Bronchial epithelial cell (primary cell): Measurements from ENCODE around the gene ABCA3. TPM values are rescaled to one million over a fixed set of nuclear protein-coding genes. Genes with fewer than 3 reads are reported as not detected.

ENCODE experiments used
- DNase-seq: peaks from one replicate; pipeline ENCODE4 v3.0.0-alpha.2; 2010; ENCODE audit warnings: low read depth
- FAIRE-seq: peaks from 2 replicates; lab custom pipeline; 2011; peaks lifted over from hg19 to GRCh38; lab: Jason Lieb, UNC
- H3K27me3 ChIP-seq: 2 replicates; pipeline ENCODE4 v1.5.1; 2011; ENCODE audit warnings: low read length; ENCODE audit not compliant: control insufficient read depth, insufficient read depth
- H3K36me3 ChIP-seq: 2 replicates; pipeline ENCODE4 v1.5.1; 2011; ENCODE audit warnings: low read length; ENCODE audit not compliant: control insufficient read depth, insufficient read depth
- H3K4me3 ChIP-seq: 2 replicates; pipeline ENCODE4 v1.5.1; 2011; ENCODE audit warnings: mild to moderate bottlenecking, low read depth, low read length, control low read depth
- CTCF ChIP-seq: IDR thresholded peaks from 2 replicates; pipeline ENCODE4 v1.5.1; 2011; ENCODE audit warnings: mild to moderate bottlenecking, moderate library complexity, low read length, control low read depth, inconsistent platforms; ENCODE audit not compliant: insufficient read depth, severe bottlenecking
- total RNA-seq: library from RNA; depleted of rRNA; stranded (reverse); fragments of >200 nt; gene quantifications from 2 replicates; pipeline ENCODE4 v1.2.1, GENCODE V29; 2014

ABCA3 gene
- total RNA-seq, 1 donor from 2014 or later: under 0.01 TPM

- Histone ChIP-seq H3K27me3 (no peaks in the 10 kb centered on the region), H3K36me3 (no peaks in the 10 kb centered on the region)
- TF ChIP-seq CTCF: no peak
Observed at GRCh38 chr16:2284797-2285576, 55.5 kb downstream of the ABCA3 start.

GRCh38 chr16:2284001-2284770, 56.3 kb downstream of the ABCA3 start:
- Histone ChIP-seq H3K4me3 (no peak overlapping the region), H3K27me3 (peaks cover 2% of the 10 kb centered on the region), H3K36me3 (no peaks in the 10 kb centered on the region)
- DNase-seq (no peak), FAIRE-seq (no peak)
- TF ChIP-seq CTCF: no peak

More at GRCh38 chr16:2284797-2285576, 55.5 kb downstream of the ABCA3 start:
- DNase-seq (no peak), FAIRE-seq (no peak)
- no peak overlapping the region for H3K4me3 ChIP-seq

GRCh38 chr16:2282866-2283555, 57.5 kb downstream of the ABCA3 start:
- DNase-seq (no peak), FAIRE-seq (no peak)
- no peaks in the 10 kb centered on the region for H3K36me3 ChIP-seq
- H3K27me3 ChIP-seq: peaks cover 3% of the 10 kb centered on the region
- H3K4me3 ChIP-seq: no peak overlapping the region
- TF ChIP-seq CTCF: no peak

- FAIRE-seq (no peak), DNase-seq (no peak)
- no peaks in the 10 kb centered on the region for H3K36me3 ChIP-seq
- no peak for TF ChIP-seq CTCF
- peaks cover 3% of the 10 kb centered on the region for H3K27me3 ChIP-seq
- H3K4me3 ChIP-seq: no peak overlapping the region
Observed at GRCh38 chr16:2282262-2282661, 58.3 kb downstream of the ABCA3 start.

- Histone ChIP-seq H3K4me3 (no peak overlapping the region), H3K27me3 (peaks cover 3% of the 10 kb centered on the region), H3K36me3 (no peaks in the 10 kb centered on the region)
- no peak for DNase-seq
- TF ChIP-seq CTCF: no peak
- no peak for FAIRE-seq
Observed at GRCh38 chr16:2280981-2281542, 59.5 kb downstream of the ABCA3 start.
